Left kidney (tissue), 2 donors: Measurements from ENCODE around the gene MAT2B. TPM values are rescaled to one million over a fixed set of nuclear protein-coding genes. Genes with fewer than 3 reads are reported as not detected.
"Not testable (repeated sequence)": the region's sequence is repeated elsewhere in the genome, so short reads cannot be mapped to it uniquely, and the experiment has no call there.

Experiments
- DNase-seq: peaks from one replicate; pipeline ENCODE4 v3.0.0-alpha.2; 2013
- polyA plus RNA-seq: library from polyadenylated mRNA; unstranded; fragments of 120-200 nt; gene quantifications from one replicate; pipeline ENCODE4 v1.2.1, GENCODE V29; 2013; ENCODE audit not compliant: insufficient read length

MAT2B gene
- polyA plus RNA-seq, 1 donor: 107 TPM

DNA sequence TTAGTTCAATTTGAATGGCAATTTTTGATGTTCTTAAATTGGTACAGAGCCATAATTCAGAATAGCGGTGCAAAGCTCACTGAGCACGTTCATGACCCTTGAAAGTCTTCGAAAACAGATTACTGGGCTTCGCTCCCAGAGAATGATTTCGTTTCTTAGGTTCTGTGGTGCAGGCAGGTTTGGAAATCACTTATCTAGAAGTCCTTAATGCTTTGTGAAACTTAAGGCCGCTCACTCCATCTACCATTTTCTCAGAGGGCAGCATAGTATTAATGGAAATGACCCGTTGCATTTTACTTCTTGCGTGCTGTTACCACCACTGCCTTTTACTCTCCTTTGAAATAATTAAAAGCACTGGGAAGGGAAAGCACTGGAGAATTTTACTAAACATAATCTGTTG lies 2.9 kb upstream of the MAT2B start:
- DNase-seq: no peak

DNA sequence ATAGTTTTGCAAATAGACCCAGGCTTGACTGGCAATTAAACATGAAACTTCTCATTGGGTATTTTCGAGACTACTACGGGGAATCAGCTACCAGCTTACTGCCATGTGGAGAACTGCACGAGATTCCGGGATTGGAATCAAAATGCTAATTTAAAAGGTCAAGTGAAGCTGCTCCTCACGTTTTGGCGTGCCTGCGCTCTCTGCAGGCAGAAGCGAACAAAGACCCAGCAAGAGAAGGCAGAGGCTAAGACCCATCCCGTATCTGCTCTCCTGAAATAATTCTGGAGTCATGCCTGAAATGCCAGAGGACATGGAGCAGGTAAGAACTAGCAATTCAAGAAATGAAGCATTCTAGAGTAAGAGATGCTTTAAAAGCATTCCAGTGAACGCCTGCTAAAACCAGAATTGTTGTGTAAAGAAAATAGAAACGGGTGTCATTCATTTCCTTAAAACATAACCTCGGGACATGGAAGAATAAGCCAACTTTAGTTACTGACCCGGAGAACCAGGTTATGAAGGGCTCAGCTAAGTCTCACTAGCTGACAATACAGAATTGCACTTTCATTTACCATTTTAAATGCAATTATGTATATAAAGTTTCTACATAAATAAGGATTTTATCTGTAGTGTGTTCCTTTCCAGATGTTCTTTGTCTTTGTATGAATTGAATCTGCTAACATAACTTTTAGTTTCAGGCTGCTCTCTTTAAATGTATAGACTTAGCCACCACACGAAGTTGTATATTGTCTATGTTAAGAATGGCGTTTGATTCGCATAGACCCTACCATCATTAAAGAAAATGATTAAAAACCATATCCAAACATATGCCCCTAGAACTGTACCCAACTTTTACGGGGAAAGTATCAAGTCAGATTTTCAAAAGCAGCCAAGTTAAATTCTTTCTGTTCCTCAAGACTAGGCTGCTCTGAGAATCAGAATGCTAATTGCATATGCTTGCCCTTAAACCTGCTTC lies 2.0 kb upstream of the MAT2B start:
- DNase-seq: peak; percentile 79

GRCh38 chr5:163504079-163504931 lies 1.1 kb upstream of the MAT2B start:
- peak; percentile 70 for DNase-seq

DNA sequence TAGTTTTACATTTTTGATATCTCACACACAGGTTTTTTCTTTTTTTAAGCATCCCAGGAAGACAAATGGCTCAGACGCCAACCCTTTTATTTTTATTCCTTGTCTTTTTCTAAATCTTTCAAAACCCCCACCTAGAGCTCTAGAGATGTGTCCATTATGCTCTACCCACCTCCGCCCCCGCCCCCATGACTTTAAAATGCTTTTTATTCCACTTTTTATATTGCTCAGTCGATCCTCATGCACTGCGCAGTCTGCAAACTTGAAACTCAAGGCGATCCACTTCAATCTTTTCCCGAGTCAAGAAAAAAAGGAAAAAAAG lies 411 bp upstream of the MAT2B start:
- DNase-seq: no peak

DNA sequence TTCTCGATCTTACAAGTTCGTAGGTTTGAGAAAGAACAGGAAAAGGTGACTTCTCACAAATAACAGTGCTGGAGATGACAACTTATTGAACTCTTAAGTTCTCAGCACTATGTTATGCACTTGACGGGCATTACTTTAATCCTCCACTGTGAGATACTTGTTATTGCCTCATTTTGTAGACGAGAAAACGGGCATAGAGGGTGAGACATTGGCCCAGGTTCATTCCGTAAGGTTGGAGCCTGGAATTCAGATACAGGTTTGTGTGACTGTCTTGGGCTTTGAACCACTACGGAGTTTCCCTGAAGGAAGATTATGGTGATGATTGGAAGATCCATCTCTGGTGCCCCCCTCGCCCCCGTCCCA lies 657 bp downstream of the MAT2B start:
- no peak for DNase-seq

GRCh38 chr5:163506726-163507125 lies 1.3 kb downstream of the MAT2B start:
- DNase-seq: no peak

DNA sequence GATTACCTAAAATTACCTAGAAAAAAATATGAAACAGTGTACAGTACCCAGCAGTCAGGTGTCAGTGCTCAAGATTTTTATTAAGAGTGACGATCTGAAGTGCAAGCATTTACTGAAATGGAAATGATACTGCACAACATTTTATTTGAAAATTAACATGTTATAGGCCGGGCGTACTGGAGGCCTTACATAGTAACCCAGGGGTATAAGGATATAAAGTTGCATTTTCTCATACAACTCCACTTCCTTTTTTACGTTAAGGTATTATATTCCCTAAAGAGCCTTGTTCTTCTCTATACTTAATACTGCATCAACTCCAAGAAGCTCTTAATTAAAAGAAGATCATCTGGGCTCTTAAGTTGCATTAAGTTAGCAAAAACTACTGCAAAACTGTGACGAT lies 3.3 kb downstream of the MAT2B start:
- DNase-seq: no peak

GRCh38 chr5:163509291-163509951 lies 4.0 kb downstream of the MAT2B start:
- DNase-seq: no peak

GRCh38 chr5:163512526-163512925 lies 7.1 kb downstream of the MAT2B start:
- DNase-seq: no peak

GRCh38 chr5:163525096-163525495 lies 19.7 kb downstream of the MAT2B start:
- no peak for DNase-seq

DNA sequence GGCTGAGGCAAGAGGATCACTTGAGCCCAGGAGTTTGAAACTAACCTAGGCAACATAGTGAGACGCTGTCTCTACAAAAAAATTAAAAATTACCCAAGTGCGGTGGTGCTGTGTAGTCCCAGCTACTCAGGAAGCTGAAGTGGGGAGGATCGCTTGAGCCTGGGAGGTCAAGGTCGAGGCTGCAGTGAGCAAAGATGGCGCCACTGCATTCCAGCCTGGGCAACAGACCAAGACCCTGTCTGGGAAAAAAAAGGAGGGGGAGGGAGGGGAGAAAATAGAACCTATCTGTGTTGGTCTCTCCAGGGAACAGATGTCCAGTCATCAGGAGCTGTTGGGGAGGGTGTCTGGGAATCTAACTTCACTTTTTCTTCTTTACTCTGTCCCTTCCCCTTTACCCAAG lies 24.3 kb downstream of the MAT2B start:
- no peak for DNase-seq

DNA sequence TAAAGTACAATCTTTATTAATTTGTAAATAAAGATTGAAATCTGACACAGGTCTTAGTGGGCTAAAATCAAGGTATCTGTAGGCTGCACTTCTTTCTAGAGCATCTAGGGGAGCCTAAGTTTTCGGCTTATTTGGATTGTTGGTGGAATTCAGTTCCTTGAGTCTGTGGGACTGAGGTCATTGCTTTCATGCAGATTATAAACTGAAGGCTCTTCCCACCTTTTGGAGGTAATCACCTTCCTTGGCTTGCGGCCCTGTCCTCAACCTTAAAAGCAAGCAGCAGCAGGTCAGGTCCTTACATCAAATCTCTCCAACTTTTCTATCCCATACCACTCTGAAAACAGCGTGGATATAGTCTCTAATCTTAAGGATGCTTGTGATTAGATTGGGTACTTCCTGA lies 25.9 kb downstream of the MAT2B start:
- no peak for DNase-seq

DNA sequence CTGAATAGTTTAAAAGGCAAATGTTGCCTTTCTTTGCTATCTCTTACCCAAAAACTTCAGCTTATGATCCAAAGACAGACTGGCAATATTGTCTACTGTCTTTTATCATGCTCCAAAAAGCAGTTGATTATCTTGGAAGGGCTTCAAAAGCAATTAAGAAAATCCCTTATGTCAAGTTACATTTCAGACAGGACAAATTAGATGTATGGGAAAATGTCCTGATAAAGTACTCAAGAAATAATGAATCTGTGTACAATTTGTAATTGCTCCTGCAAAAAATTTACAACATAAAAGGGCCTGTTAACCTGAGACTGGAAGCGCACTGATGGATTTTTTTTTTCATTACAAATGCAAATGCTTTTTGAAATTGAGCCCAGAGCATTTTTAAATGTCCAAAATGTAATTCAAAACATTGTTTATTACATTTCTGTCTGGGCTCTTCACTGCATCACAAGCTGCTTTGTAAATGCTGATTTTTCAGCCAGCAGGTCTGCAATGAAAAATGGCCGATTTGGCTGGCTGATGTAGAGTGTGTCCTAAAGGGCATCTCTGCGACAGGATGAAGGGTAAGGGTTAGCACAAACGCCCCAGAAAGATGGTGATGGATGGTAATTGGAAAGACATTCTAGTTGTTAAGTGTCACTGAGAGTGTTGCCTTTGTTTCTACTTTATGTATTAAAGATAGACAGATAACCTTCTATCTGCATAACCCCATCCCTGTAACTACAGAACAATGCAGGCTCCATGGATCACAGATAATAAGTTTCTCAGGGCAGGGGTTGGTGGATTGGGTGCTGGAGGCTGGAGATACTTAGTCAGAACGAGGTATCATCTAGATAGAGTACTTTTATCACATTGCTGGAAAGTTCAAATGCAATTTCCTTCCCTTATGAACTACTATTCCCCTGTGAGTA lies 27.0 kb downstream of the MAT2B start:
- DNase-seq: no peak

GRCh38 chr5:163533223-163533622 lies 27.8 kb downstream of the MAT2B start:
- no peak for DNase-seq

DNA sequence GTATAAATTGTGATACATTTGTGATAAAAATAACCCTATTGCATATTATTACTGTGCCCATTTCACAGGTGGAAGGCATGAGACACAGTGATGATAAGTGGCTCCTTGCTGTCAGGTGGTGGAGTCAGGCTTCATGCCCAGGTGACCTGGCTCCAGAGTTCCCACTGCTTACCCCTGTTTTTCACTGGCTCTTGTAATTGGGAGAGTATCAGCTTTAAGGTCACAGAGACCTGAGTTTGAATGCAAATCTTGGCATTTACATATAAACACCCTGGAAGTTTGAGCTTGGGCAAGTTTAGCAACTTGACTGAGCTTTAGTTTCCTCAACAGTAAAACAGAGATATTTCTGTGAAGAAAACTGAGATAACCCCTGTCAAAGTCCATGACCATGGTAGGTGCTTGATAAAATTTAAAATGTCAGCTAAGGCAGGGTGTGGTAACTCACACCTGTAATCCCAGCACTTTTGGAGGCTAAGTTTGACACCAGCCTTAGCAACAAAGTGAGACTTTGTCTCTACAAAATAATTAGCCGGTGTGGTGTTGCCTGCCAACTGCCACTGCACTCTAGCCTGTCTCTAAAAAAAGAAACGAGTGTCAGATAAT lies 29.2 kb downstream of the MAT2B start:
- DNase-seq: no peak

- no peak for DNase-seq
Measured at GRCh38 chr5:163535290-163535689, 29.9 kb downstream of the MAT2B start.

DNA sequence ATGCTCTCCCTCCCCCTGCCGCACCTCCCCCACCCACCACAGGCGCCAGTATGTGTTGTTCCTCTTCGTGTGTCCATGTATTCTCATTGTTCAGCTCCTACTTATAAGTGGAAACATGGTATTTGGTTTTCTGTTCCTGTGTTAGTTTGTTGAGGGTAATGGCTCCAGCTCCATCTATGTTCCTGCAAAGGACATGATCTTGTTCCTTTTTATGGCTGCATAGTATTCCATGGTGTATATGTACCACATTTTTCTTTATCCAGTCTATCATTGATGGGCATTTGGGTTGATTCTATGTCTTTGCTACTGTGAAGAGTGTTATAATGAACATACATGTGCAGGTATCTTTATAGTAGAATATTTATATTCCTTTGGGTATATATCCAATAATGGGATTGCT lies 31.0 kb downstream of the MAT2B start:
- not testable (repeated sequence) for DNase-seq

GRCh38 chr5:163540696-163541095 lies 35.3 kb downstream of the MAT2B start:
- no peak for DNase-seq

DNA sequence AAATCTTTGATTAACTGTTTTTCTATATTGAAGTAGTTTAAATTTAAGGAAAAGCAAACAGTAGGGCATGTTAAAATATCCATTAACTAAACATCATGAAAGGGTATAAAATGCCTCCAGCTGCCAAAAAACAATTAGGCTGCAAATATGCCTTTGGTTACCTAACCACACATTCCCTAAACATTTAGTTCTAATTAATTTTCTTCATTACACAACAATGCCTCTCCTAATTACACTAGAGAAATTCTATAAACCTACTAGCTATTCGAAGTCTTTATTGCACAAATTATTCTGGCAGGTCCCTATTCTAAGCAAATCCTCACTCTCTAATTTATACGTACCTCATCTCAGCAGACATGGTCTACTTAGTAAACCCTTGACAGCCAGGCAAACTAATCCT lies 37.4 kb downstream of the MAT2B start:
- no peak for DNase-seq

GRCh38 chr5:163544041-163544440 lies 38.6 kb downstream of the MAT2B start:
- no peak for DNase-seq

DNA sequence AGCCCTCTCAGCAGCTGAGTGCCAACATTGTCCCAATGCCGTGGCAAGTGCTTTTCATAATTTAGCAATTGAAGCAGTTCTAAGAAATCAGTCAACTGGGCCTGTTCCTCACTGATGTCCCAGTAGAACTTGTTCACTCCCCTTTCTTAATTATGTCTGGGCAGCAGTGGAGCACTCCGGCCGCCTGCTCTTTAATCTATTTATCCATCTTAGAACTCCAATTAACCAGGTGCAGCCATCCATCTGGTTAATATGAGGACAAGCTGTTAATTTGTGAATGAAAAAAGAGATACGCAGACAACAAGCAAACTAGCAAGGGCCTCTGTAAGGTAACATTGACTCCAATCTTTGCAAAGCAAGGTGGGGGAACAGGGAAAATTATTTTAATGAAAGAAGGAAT lies 39.4 kb downstream of the MAT2B start:
- DNase-seq: no peak
